ENCODE measurements around the gene MYEOV.

MYEOV gene

GRCh38 chr11:69264486-69264885 is 29.5 kb upstream of the MYEOV start:
- H3K27ac ChIP-seq = no peak overlapping the region

GRCh38 chr11:69265210-69265609 is 28.7 kb upstream of the MYEOV start:
- H3K27ac ChIP-seq = no peak overlapping the region
- H3K4me3 ChIP-seq = no peak overlapping the region

More at GRCh38 chr11:69264486-69264885, 29.5 kb upstream of the MYEOV start:
- H3K4me3 ChIP-seq = no peak overlapping the region

DNA sequence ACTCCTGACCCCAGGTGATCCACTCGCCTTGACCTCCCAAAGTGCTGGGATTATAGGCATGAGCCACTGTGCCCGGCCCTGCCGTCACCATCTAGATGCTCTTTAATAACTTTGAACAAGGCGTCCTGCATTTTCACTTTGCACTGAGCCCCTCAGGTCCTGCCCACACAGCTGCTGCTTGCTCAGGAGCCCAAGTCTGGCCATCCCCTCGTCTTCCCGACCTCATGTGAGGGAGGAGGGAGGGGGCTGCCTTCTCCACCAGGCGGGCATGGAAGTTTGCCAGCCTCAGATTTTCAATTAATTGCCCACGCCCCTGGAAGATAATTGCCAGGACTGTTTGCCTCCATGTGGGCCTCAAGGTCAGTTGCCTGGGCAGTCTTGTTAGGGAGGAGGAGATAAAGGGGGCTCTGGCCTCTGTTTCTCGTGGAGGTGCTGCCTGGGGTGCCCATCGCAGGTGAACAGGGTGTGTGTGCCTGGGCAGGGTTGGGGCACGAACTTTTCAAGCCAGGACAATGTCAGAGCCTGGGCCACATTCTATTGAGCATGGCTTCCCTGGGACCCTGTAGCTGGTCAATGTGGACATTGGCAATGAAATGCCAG is 27.9 kb upstream of the MYEOV start:
- Histone ChIP-seq H3K27ac (no peak overlapping the region), H3K4me3 (no peak overlapping the region)

GRCh38 chr11:69267395-69267805 is 26.6 kb upstream of the MYEOV start:
- no peak overlapping the region for H3K27ac ChIP-seq

GRCh38 chr11:69268911-69269310 is 25.0 kb upstream of the MYEOV start:
- H3K4me3 ChIP-seq = no peak overlapping the region

More at GRCh38 chr11:69267395-69267805, 26.6 kb upstream of the MYEOV start:
- no peak overlapping the region for H3K4me3 ChIP-seq

DNA sequence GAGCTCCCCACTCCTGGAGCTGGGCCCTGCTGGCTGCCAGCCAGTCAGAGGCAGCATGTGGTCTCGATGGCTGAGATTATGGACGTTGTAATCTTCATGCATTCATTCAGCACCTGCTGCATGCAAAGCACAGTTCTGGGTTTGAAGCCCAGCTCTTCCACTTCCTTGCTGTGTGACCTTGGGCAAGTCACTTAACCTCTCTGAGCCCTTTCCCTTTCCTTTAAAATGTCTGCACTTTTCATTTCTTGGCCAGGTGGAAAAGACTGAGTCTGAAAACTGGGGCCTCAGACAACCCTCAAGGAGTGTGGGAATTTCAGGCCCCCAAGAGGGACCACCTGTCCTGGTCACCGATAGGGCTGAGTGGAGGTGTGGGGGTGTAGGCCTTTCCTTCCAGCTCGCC is 24.6 kb upstream of the MYEOV start:
- peak overlapping the region in 1 of 21 experiments; percentile 20 for H3K27ac ChIP-seq
- no peak overlapping the region for H3K4me3 ChIP-seq

More at GRCh38 chr11:69268911-69269310, 25.0 kb upstream of the MYEOV start:
- no peak overlapping the region for H3K27ac ChIP-seq

DNA sequence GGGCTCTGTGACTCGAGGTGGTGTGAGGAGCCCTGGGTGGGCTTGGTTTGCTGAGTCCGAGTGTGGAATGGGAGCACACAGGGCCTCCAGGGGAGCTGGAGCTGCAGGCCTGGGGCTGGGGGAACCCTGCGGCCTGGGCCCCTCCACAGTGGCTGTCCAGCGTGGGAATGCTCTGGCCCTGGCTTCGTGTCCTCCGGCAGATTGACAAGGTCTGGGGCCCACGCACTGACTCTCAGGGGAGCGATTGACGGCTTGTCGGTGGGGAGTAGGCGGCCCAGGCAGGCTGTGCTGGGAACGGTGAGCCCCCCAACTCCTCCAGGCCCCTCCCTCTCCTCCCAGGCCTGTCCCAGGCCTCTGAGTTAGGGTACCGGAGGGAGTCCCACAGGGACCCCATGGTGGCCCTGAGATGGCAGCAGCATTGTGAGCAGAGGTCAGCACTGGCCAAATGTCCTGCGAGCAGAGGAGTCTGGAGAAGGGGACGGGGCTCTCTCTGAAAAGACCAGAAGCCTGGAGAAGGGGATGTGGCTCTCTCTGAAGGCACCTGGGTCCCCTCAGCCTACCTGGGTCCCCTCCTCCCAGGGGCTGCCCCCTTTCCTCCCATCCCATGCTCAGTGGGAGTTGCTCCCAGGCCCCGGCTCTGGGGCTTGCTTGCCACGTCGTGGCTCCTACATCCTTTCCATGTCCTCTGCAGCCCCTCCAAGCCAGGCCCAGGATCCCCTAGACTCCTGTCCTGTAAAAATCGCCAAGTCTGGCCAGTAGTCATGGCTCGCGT is 23.8 kb upstream of the MYEOV start:
- Histone ChIP-seq H3K4me3 (no peak overlapping the region), H3K27ac (peak overlapping the region in 1 of 21 experiments; percentile 20)

GRCh38 chr11:69270941-69271340 is 23.0 kb upstream of the MYEOV start:
- no peak overlapping the region for H3K27ac ChIP-seq
- no peak overlapping the region for H3K4me3 ChIP-seq

DNA sequence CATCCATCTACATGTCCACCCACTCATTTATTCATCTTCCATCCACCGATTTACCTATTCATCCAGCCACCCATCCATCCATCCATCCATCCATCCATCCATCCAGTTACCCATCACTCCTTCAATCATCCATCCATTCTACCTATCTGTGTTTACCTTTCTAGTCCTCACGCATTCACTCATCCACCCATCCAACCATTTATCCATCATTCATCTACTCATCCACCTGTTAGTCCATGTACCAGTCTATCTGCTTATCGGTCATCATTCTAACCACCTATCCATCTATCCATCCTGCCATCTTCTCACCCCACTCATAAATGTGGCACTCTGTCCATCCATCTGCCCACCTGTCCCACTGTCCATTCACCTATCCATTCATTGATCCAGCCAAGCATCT is 21.9 kb upstream of the MYEOV start:
- Histone ChIP-seq H3K27ac (no peak overlapping the region), H3K4me3 (no peak overlapping the region)

DNA sequence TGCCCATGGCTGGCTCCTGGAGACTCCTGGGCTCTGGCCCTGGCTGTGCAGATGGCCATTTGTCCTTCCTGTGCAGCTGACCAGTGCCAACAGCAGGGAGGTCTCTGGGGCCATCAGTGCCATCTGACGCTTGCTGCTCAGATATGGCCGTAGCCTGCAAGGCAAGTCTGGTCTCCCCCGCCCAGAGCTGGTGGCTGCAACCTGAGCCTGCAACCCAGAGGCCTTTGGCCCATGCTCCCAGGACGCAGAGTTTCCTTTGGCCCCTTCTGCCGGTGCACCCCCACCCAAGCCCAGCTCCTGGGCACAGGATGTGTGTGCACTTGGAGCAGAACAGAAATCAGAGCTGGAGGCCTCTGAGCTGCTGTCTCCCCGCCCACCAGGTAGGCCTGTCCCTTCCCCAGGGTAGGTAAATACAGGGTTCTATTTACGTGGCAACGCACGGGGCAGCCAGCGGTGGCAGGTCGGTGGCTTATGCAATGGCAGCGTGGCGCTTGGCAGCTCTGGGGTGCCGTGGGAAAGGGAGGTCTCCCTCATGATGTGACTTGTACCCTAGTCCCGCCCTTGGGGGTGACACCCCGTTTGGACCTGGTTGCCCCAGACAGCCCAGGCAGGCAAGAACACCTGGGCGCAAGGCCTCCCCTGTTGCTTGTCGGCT is 21.0 kb upstream of the MYEOV start:
- H3K4me3 ChIP-seq = no peak overlapping the region
- H3K27ac ChIP-seq = peak overlapping the region in 8 of 21 experiments; percentile 53 to 70 (median 63)

DNA sequence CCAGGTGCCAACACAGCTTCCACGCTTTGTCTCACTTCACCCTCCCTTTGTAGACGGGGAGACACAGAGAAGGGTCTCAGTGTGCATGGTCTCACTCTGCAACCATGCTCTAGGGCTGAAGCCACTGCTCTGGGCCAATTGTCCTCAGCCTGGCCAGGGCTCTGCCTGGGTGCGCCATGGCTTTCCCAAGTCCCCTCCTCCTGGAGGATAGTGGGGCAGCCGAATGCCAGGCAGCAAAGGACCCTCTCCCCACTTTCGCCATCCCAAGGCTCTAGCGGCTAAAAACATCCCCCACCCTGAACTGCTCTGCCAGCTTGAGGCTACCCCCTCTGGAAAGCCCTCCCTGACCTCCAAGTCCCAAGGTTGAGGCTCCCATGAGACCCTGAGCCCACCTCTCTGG is 20.4 kb upstream of the MYEOV start:
- H3K4me3 ChIP-seq = no peak overlapping the region
- H3K27ac ChIP-seq = peak overlapping the region in 15 of 21 experiments; percentile 2 to 70 (median 60)

GRCh38 chr11:69274531-69275016 is 19.4 kb upstream of the MYEOV start:
- Histone ChIP-seq H3K4me3 (no peak overlapping the region), H3K27ac (peak overlapping the region in 16 of 21 experiments; percentile 2 to 70 (median 59))

DNA sequence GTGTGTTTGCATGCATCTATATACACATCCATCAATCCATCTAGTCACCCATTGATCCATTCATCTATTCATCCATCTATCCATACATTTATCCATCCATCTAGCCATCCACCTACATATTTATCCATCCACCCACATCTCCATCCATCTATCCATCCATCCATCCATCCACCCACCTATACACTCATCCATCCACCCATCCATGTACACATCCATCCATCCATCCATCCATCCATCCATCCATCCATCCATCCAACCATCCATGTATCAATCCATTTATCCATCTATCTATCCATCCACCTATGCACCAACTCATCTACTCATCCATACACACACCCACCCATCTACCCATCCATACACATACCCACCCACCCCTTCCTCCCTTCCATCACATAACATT is 18.8 kb upstream of the MYEOV start:
- H3K4me3 ChIP-seq = no peak overlapping the region
- H3K27ac ChIP-seq = peak overlapping the region in 5 of 21 experiments; percentile 5 to 63 (median 22)

DNA sequence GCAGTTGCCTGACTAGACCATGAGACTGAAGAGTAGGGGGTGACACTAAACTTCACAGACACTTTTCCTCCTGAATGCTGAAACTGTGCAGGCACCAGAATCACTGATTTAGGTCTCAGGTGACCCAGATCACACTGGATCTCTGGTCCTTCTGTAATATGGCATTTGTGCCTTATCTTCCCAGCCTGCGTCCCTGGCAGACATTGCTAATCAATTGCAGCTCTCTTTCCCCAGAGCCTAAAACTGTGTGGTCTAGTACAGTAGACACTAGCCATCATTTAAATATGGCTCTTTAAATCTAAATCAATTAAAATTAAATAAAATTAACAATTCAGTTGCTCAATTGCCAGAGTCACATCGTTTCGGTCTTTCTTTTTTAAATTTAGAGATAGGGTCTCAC is 17.8 kb upstream of the MYEOV start:
- no peak overlapping the region for H3K4me3 ChIP-seq
- H3K27ac ChIP-seq = peak overlapping the region in 2 of 21 experiments; percentile 11 to 19

DNA sequence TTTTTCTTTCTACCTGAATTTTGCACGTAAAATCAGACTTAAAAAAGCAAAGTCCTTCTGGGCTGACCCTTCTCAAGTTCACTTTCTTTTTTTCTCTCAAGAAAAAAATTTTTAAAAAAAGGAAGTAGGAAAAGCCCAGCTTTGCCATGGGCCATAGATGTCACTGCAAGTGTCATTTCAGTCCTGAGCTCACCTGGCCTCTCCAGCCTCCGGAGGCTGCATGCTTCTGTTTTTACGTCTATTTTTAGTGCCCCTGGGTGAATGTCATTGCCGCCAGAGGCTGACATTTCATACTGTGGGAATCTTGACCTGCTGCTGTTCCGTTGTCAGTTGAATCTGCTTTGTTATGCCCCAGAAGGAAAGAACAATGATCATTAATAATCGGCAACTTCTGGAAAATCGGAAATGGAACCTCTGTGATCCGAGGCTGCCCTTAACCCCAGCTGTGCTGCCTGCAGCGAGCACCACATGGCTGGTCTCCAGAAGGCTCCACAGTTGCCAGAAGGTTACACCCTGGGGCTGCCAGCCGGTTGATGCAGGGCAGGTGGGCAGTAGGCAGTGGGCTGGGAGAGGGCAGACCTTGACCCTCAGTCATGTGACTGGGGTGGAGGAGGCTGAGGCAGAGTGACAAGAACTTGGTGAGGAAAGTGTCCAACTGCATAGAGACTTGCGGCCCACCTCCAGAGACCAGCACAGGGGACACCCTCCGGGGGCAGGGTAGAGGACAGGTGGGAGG is 16.7 kb upstream of the MYEOV start:
- Histone ChIP-seq H3K27ac (peak overlapping the region in 14 of 21 experiments; percentile 0 to 69 (median 52)), H3K4me3 (no peak overlapping the region)

DNA sequence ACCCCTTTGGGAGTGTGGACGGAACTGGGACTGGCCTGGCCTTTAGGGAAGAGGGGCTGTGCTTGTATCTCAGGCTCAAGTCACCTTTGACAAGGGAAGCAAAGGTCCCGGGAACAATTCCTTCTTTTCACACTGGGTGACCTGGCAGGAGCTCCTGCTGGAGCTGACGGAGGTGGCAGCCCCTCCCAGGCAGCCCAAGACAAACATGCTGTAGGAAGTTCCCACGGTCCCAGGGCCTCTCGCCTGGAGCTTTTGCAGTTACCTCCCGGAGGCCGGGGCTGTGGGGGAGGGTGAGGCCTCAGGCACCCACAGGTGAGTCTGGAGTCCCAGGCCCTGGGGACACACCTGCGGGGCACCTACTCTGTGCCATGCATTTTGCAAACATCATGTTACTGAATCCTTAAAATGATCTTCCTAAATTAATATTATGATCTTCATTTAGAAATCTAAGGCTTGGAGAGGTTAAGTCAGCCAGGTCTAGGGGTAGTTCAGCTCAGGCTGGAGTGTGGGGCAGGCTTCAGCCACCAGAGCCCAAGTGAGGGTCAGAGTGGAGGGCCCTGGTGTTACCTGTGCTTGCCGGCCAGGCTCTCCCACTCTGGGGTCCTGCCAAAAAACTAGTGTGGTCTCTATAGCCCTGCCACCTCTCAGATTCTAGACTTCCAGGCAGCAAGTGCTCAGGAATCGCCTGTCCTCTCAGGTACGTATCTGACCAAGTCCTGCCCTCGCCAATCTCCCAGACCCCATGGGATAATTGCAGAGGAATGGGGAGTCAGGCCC is 15.7 kb upstream of the MYEOV start:
- Histone ChIP-seq H3K27ac (peak overlapping the region in 13 of 21 experiments; percentile 0 to 69 (median 53)), H3K4me3 (no peak overlapping the region)

- peak overlapping the region in 11 of 21 experiments; percentile 47 to 80 (median 74) for H3K27ac ChIP-seq
- no peak overlapping the region for H3K4me3 ChIP-seq
These were observed 13.5 kb upstream of the MYEOV start for GRCh38 chr11:69280451-69280850.

DNA sequence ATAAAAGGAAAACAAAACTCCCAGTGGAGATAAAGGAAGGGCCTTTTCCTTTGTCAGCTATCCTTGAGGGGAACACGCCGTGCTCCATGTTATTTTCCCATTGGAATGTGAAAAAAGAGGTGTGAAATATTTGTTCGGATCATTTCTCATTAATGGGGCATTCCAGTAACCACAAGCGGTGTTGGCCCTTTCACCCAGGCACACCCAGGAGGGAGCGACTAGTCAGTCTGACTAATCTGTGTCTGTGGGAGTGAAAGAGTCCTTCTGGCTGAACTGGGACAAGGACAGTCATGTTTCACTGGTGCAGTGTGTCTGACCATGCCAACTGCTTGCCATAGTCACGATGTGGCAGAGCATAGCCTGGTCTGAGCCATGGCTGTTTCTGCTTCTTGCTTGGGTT is 13.0 kb upstream of the MYEOV start:
- H3K4me3 ChIP-seq = no peak overlapping the region
- peak overlapping the region in 19 of 21 experiments; percentile 19 to 81 (median 67) for H3K27ac ChIP-seq

GRCh38 chr11:69283446-69283845 is 10.5 kb upstream of the MYEOV start:
- Histone ChIP-seq H3K4me3 (no peak overlapping the region), H3K27ac (no peak overlapping the region)

Measured in skin epidermis (tissue), 12 donors.